MM.1S (cell line): Measurements from ENCODE around the gene FAM110A.

Experiments used
- EZH2 ChIP-seq: fragments of 300-600 bp; sonication (generic); optimal IDR thresholded peaks from 2 replicates; pipeline ENCODE3; 2017; ENCODE audit warnings: low read depth, mild to moderate bottlenecking, antibody characterized with exemption, low read length, mixed read lengths
- EZH2phosphoT487 ChIP-seq: fragments of 300-600 bp; sonication (generic); IDR thresholded peaks from 2 replicates; pipeline ENCODE4 v1.6.1; 2018; ENCODE audit warnings: antibody characterized with exemption, low read length
- TF ChIP-seq, protein P1 (sequence below): fragments of 300-600 bp; sonication (generic); IDR thresholded peaks from 2 replicates; pipeline ENCODE4 v1.5.1; 2016; ENCODE audit warnings: antibody characterized with exemption, low read length, mixed read lengths

- TF ChIP-seq, protein P1, sequence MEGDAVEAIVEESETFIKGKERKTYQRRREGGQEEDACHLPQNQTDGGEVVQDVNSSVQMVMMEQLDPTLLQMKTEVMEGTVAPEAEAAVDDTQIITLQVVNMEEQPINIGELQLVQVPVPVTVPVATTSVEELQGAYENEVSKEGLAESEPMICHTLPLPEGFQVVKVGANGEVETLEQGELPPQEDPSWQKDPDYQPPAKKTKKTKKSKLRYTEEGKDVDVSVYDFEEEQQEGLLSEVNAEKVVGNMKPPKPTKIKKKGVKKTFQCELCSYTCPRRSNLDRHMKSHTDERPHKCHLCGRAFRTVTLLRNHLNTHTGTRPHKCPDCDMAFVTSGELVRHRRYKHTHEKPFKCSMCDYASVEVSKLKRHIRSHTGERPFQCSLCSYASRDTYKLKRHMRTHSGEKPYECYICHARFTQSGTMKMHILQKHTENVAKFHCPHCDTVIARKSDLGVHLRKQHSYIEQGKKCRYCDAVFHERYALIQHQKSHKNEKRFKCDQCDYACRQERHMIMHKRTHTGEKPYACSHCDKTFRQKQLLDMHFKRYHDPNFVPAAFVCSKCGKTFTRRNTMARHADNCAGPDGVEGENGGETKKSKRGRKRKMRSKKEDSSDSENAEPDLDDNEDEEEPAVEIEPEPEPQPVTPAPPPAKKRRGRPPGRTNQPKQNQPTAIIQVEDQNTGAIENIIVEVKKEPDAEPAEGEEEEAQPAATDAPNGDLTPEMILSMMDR: no peak
- no peak for TF ChIP-seq EZH2
- TF ChIP-seq EZH2phosphoT487: no peak
Observed at GRCh38 chr20:787825-788224, 45.7 kb upstream of the FAM110A start.
